ENCODE measurements around the gene ARL1.
"Not testable (repeated sequence)": the region's sequence is repeated elsewhere in the genome, so short reads cannot be mapped to it uniquely, and the experiment has no call there.

Gene ARL1

DNA sequence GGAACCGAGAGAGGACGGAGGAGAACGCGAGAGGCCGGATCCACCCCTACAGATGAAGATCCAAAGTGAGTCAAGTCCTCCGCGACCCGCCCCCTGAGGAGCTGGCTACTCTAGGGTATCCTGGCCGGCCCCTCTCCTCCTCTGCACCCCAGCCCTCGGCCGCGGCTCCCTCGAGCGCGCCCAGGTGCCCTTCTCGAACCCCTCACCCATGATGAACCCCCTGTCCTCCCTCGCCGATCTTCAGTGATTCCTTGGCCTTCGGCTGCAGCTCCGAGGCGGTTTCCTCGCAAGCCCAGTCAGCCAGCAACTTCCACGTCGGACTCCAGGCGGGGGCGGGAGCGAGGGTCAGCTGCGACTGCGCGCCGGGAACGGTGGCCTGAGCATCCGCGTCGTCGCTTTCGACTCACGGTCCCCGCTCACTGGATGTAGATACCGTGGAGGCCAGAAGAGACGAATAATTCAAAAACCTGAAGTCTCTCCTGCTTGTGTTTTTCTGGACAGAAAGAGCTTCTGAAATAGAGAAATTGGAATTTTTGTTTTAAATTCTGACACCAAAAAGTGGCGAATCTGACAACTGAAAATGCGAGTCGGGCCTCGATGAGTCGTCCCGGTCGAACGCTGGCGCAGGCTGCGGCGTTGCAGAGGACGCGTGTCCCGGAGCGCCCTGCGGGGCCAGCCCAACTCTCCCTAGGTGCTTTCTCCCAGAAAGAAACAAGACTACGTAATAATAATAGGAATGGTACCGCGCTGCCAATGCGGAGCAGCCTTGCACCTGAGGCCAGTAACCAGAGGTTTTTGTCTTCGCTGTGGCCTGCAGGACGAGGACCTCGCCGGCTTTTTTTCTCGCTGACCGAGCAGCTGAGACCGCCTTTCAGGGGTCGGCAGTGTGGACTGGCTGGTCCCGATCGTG is at the start of gene ARL1:
ARL1 (minus strand) TSS at position 337 of the 910 bp plus-strand sequence; CDS start at position 210, 127 bp downstream.
- FAIRE-seq = no peak

GRCh38 chr12:101455685-101456084 is 48.1 kb upstream of the ARL1 start:
- no peak for FAIRE-seq

DNA sequence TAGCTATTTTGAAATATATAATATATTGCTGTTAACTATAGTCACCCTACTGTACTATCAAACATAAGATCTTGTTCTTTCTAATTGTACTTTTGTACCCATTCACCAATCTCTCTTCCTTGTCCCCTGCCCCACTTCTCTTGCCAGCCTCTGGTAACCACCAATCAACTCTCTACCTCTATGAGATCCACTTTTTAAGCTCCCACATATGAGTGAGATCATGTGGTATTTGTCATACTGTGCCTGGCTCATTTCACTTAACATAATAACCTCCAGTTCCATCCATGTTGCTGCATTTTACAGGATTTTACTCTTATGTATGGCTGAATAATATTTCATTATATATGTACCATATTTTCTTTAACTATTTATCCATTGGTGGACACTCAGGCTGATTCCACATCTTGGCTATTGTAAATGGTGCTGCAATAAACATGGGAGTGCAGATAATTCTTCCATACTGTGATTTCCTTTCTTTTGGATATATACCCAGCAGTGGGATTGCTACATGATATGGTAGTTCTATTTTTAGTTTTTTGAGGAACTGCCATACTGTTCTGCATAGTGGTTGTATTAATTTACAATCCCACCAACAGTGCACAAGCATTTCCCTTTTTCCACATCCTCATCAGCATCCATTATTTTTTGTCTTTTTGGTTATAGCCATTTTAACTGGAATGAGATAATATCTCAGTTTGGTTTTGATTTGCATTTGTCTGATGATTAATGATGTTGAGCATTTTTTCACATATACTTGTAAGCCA is 34.1 kb upstream of the ARL1 start:
- no peak for FAIRE-seq

GRCh38 chr12:101439236-101439635 is 31.7 kb upstream of the ARL1 start:
- no peak for FAIRE-seq

DNA sequence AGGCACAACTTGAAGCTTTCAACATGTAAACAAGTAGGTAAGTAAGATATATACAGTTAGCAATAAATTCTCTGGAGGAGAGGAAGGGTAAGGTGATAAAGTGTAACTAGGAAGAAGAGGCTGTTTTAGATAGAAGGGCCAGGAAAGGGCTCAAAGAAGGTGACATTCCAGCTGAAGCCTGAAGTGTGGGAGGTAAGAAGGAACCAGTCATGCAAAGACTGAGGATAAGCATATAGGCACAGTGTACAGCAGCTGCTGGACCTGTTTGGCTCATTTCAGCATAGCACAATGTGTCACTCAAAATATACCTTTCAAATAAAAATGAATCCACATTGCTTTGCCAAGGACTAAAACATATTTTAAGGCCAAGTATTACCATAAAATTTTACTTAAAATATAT is 28.6 kb upstream of the ARL1 start:
- no peak for FAIRE-seq

- no peak for FAIRE-seq
Observed at GRCh38 chr12:101430456-101430855, 22.9 kb upstream of the ARL1 start.

DNA sequence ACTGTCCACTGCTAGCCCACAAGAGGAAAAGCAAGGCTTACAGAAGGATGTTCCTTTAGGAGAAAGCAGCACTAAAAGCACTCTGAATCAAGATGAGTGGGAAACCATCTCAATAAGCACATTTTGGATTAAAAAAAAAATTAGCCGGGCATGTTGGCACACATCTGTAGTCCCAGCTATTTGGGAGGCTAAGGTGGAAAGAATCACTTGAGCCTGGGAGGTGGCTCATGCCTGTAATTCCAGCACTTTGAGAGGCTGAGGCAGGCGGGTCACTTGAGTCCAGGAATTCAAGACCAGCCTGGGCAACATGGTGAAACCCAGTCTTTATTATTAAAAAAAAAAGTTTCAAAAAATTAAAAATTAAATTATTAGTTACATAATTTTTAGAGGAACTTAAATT is 17.0 kb upstream of the ARL1 start:
- no peak for FAIRE-seq

DNA sequence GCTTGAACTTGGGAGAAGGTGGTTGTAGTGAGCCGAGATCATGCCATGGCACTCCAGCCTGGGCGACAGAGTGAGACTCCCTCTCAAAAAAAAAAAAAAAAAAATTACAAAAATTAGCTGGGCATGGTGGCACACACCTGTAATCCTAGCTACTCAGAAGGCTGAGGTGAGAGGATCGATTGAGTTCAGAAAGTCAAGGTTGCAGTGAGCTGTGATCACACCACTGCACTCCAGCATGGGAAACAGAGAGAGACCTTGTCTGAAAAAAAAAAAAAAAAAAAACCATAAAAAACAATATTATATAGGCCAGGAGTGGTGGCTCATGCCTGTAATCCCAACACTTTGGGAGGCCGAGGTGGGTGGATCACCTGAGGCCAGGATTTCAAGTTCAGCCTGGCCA is 14.5 kb upstream of the ARL1 start:
- not testable (repeated sequence) for FAIRE-seq

DNA sequence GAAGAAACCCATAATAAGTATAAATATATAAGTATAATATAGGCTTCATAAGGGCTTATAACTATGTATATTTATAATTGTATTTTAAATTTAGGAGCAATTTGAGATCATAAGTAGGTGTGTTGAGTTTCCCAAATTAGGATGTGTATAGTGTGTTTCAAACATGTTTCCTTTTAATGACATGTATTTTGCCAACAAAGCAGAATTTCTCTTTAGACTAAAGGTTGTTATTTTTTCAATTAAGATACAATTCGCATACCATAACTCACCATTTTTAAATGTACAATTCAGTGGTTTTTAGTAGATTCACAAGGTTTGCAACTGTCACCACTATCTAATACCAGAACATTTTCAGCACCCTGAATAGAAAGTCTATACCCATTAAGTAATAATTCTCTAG is 7.7 kb upstream of the ARL1 start:
- FAIRE-seq = no peak

GRCh38 chr12:101414533-101415119 is 7.1 kb upstream of the ARL1 start:
- peak; percentile 94 for FAIRE-seq

- FAIRE-seq = not testable (repeated sequence)
Observed at GRCh38 chr12:101410169-101410568, 2.6 kb upstream of the ARL1 start.

DNA sequence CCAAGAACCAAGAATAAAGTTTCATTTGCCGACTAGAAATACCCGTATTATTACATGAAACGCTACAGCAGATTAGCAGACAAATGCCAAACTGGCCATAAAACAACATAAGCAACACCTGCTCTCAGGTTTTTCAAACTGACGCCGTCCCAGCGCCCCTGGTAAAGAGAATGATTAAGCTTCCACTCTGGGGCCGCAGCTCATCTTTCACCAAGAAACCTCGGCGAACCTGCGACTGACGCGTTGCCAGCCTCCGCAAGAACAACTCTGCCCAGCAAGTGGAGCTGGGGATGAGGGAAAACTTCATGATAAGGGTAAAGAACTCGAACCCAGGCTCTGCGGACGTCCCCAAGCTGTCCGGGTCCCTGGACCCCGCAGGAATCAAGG is 530 bp downstream of the ARL1 start:
- no peak for FAIRE-seq

- not testable (repeated sequence) for FAIRE-seq
Observed at GRCh38 chr12:101391181-101391580, 16.4 kb downstream of the ARL1 start.

DNA sequence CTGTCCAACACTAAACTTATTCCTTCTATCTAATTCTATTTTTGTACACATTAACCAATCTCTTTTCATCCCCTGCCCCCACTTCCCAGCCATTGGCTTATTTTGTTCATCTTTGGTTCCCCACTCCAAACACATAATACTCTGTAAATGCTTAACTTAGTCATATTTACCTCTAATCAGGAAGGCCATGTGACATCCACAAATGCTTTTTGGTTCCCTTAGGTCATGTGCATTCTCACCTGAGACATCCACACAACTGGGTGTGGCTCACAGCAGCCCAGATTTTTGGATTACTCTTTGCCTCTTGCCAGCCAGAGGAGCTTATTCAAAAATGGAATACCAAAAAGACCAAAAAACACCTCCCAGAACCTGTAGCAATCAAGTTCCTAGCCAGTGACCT is 28.4 kb downstream of the ARL1 start:
- FAIRE-seq = no peak

DNA sequence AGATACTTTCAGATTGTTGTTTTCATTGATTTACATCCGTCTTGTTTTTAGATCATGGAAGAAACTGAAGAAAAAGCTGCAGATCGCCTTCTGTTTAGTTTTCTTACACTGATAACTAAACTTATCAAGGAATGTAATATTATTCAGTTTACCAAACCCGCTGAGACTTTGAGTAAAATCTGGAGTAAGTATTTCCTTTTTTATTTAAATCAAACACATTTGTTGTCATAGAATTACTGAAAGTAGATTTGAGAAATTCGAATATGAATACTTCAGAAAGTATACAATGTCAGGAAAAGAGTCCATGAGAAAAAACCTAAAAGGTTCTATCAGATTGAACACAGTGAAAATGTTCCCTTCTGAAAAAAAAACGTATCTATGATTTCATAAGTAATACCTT is 32.0 kb downstream of the ARL1 start:
- FAIRE-seq = no peak

DNA sequence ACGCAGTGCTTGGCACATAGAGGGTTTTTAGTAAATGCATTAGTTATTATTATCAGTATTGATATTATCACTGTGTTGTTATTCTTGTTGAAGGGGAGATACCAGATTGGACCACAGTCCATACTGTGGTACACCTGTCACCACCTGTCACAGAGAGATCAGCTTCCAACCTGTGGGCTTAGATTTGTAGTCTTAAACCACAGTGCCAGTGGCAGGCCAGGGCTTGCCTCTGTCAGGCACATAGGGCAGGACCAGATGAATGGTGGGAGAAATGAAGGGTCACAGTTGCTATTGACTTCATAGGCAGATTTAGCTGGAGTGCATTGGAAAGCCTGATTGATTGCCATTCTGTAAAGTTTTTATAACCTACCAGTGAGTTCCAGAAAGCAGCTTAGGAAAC is 35.1 kb downstream of the ARL1 start:
- FAIRE-seq = no peak

DNA sequence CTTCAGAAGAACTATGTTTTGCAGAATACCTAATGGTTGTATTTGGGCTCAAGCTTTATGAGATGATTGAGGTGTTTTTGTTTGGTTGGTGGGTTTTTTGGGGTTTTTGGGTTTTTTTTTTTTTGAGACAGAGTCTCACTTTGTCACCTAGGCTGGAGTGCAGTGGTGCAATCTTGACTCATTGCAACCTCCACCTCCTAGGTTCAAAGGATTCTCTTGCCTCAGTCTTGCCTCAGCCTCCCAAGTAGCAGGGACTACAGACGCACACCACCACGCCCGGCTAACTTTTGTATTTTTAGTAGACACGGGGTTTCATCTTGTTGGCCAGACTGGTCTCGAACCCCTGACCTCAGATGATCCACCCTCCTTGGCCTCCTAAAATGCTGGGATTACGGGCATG is 39.6 kb downstream of the ARL1 start:
- FAIRE-seq = no peak

DNA sequence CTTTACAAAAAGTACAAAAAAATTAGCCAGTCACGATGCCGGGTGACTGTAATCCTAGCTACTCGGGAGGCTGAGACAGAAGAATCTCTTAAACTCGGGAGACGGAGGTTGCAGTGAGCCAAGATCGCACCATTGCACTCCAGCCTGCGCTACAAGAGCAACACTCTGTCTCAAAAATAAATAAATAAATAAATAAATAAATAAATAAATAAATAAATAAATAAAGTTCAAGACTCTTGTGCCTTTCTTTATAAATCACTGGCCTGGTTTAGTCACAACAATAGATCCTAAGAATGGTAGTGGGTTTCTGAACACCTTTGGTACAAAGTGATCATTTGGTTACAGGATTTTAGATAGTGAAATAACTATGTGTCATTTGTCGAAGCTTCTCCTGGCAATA is 46.1 kb downstream of the ARL1 start:
- FAIRE-seq = no peak

DNA sequence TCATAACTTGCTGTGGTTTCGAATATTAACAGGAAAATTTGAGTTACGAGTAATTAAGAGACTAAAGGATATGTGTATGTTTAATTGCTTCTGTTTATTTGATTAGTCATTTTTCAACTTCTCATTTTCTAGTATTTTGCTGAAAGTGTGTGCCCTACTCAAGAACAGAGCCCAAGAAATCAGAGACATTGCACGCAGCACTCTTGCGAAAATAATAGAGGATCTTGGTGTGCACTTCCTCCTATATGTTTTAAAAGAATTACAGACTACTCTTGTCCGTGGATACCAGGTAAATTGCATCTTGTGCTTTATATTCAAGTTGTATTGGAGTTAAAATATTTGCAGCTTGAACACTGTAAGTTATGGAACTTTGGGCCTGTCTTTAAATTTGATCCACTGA is 50.8 kb downstream of the ARL1 start:
- FAIRE-seq = no peak

- no peak for FAIRE-seq
Observed at GRCh38 chr12:101351682-101352081, 55.9 kb downstream of the ARL1 start.

DNA sequence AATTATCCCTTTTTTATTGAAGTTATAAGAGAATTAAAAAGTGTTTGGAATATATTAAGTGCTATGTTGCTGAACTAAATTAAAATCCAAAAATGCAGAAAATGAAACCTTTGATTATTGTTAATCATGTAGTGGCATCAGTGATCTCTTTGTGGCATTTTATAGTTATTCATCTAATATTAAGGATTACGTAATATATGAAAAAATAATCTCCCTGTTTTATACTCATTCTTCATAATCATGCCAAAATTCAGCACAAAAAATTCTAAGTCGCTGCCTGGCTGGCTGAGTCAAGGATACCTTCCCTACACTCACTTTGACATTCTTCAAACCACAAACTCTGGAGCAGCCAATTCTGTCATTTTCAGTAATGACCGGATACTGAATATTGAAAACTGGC is 63.7 kb downstream of the ARL1 start:
- FAIRE-seq = no peak
